DLD1 (cell line): Measurements from ENCODE around the gene TMOD1.
"Not testable (repeated sequence)": the region's sequence is repeated elsewhere in the genome, so short reads cannot be mapped to it uniquely, and the experiment has no call there.

Source experiments
- in situ Hi-C: cut with HindIII; loops from 2 replicates; pipeline ENCODE4 v1.10.0; 2017; ENCODE audit warnings: low sequenced_read_pairs

The TMOD1 gene

GRCh38 chr9:97563458-97564135, 62.1 kb downstream of the TMOD1 start:
- in situ Hi-C loops: no loop called here

GRCh38 chr9:97564291-97565175, 63.1 kb downstream of the TMOD1 start:
- in situ Hi-C loops: no loop called here

- in situ Hi-C loops: no loop called here
These were observed 63.8 kb downstream of the TMOD1 start for GRCh38 chr9:97565262-97565661.

GRCh38 chr9:97567182-97567893, 65.9 kb downstream of the TMOD1 start:
- in situ Hi-C loops: no loop called here

GRCh38 chr9:97567894-97568202, 66.4 kb downstream of the TMOD1 start:
- in situ Hi-C loops: no loop called here

- in situ Hi-C loops: no loop called here
These were observed 67.2 kb downstream of the TMOD1 start for GRCh38 chr9:97568461-97569275.

GRCh38 chr9:97570899-97571298, 69.4 kb downstream of the TMOD1 start:
- in situ Hi-C loops: no loop called here

GRCh38 chr9:97571664-97572063, 70.2 kb downstream of the TMOD1 start:
- in situ Hi-C loops: no loop called here

- in situ Hi-C loops: no loop called here
These were observed 70.9 kb downstream of the TMOD1 start for GRCh38 chr9:97572196-97572891.

- in situ Hi-C loops: no loop called here
These were observed 71.5 kb downstream of the TMOD1 start for GRCh38 chr9:97572892-97573365.

GRCh38 chr9:97573482-97574073, 72.1 kb downstream of the TMOD1 start:
- in situ Hi-C loops: no loop called here

GRCh38 chr9:97574101-97574571, 72.7 kb downstream of the TMOD1 start:
- in situ Hi-C loops: not testable (repeated sequence)

GRCh38 chr9:97574921-97575672, 73.6 kb downstream of the TMOD1 start:
- in situ Hi-C loops: not testable (repeated sequence)

- in situ Hi-C loops: no loop called here
These were observed 74.3 kb downstream of the TMOD1 start for GRCh38 chr9:97575673-97576200.

GRCh38 chr9:97577051-97577450, 75.6 kb downstream of the TMOD1 start:
- in situ Hi-C loops: no loop called here

- in situ Hi-C loops: no loop called here
These were observed 77.4 kb downstream of the TMOD1 start for GRCh38 chr9:97578846-97579245.

GRCh38 chr9:97579914-97580313, 78.4 kb downstream of the TMOD1 start:
- in situ Hi-C loops: no loop called here

- in situ Hi-C loops: not testable (repeated sequence)
These were observed 80.1 kb downstream of the TMOD1 start for GRCh38 chr9:97581590-97581989.

GRCh38 chr9:97584778-97585177, 83.3 kb downstream of the TMOD1 start:
- in situ Hi-C loops: not testable (repeated sequence)
